HepG2 (cell line): ENCODE data around the gene ZNF804A.

ENCODE experiments used
- IRX3 ChIP-seq: sonication (generic); formaldehyde crosslinking; IDR thresholded peaks from 2 replicates; pipeline ENCODE4 v1.8.1; 2023; ENCODE audit warnings: mild to moderate bottlenecking, low read depth, missing genetic modification reagents, borderline replicate concordance
- NFYB ChIP-seq: sonication (generic); formaldehyde crosslinking; IDR thresholded peaks from 2 replicates; pipeline ENCODE4 v1.4.0; 2020; ENCODE audit warnings: missing genetic modification reagents
- SNRNP70 ChIP-seq: fragments of 200-400 bp; formaldehyde crosslinking; IDR thresholded peaks from 2 replicates; pipeline ENCODE4 v1.6.1; 2017; ENCODE audit warnings: mild to moderate bottlenecking, low read depth, low read length, moderate library complexity
- TAF1 ChIP-seq: sonication (generic); formaldehyde crosslinking; IDR thresholded peaks from 2 replicates; pipeline ENCODE4 v1.4.0; 2020; ENCODE audit warnings: missing genetic modification reagents
- ZNF343 ChIP-seq: sonication (generic); formaldehyde crosslinking; IDR thresholded peaks from 2 replicates; pipeline ENCODE4 v1.4.0; 2020; ENCODE audit warnings: mild to moderate bottlenecking, missing genetic modification reagents
- TF ChIP-seq, protein P1 (sequence below): sonication (generic); formaldehyde crosslinking; IDR thresholded peaks from 2 replicates; pipeline ENCODE4 v1.5.0; 2020; ENCODE audit warnings: missing genetic modification reagents, mild to moderate bottlenecking, borderline replicate concordance
- TF ChIP-seq, protein P2 (sequence below): sonication (generic); formaldehyde crosslinking; IDR thresholded peaks from 2 replicates; pipeline ENCODE4 v1.5.1; 2020; ENCODE audit warnings: mild to moderate bottlenecking, missing genetic modification reagents, moderate library complexity

DNA sequence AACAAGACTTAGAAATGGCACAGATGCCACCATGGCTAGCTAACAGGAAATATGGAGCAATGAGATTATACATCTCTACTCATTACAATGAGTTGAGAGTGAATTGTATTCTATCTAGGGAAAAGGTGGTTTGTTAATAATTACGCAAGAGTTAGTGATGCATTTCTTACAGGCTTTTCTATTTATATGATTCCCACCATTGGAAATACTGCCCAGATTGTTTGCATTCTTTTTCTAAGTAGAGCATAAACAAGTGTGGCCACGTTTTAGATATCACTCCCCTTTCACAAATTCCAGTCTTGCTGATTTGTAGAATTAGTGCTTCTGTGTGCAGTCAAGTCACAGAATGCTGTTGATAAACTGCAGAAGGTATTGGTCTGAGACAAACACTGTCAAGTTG lies 56.6 kb downstream of the ZNF804A start:
- TF ChIP-seq, protein P1, sequence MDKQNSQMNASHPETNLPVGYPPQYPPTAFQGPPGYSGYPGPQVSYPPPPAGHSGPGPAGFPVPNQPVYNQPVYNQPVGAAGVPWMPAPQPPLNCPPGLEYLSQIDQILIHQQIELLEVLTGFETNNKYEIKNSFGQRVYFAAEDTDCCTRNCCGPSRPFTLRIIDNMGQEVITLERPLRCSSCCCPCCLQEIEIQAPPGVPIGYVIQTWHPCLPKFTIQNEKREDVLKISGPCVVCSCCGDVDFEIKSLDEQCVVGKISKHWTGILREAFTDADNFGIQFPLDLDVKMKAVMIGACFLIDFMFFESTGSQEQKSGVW (CRISPR knock-in tag) = no peak
- TF ChIP-seq, protein P2, sequence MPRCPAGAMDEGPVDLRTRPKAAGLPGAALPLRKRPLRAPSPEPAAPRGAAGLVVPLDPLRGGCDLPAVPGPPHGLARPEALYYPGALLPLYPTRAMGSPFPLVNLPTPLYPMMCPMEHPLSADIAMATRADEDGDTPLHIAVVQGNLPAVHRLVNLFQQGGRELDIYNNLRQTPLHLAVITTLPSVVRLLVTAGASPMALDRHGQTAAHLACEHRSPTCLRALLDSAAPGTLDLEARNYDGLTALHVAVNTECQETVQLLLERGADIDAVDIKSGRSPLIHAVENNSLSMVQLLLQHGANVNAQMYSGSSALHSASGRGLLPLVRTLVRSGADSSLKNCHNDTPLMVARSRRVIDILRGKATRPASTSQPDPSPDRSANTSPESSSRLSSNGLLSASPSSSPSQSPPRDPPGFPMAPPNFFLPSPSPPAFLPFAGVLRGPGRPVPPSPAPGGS (CRISPR knock-in tag) = no peak
- no peak for TF ChIP-seq TAF1
- no peak for TF ChIP-seq NFYB (CRISPR knock-in tag)
- TF ChIP-seq IRX3 (CRISPR knock-in tag) = no peak
- no peak for TF ChIP-seq ZNF343
- TF ChIP-seq SNRNP70 = no peak
